Activated T-cell treated with anti-CD3 and anti-CD28 coated beads, Interleukin-2, amount 50 U/mL, for 48 hours (primary cell): ENCODE measurements around the gene NDUFA11.
"Not testable (repeated sequence)": the region's sequence is repeated elsewhere in the genome, so short reads cannot be mapped to it uniquely, and the experiment has no call there.

Source experiments
- DNase-seq, 2 experiments: peaks; one replicate each; pipeline ENCODE4 v3.0.0-alpha.2; 2020

Gene NDUFA11

DNA sequence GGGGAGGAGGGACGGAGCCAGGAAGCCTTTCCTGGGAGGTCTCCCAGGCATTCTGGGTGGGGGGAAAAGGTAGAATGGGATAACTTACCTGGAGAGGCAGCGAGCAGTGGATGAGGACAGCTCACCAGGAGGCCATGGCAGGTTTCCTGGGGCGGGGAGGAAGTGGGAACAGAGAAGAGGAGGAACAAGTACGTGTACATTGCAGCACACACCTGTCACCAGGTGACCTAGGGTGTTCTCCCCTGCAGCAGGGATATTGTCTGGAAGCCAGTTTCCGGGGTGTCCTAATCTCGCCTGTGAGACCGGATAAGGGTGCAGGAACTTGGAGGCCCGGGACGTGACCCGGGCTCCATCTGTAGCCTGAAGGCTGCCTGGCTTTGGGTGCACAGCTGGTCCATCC is 52.3 kb downstream of the NDUFA11 start, which contains the start of gene FUT3:
TSS of gene FUT3 (minus strand) at position 148 of the 400 bp plus-strand sequence.
- DNase-seq = no peak

DNA sequence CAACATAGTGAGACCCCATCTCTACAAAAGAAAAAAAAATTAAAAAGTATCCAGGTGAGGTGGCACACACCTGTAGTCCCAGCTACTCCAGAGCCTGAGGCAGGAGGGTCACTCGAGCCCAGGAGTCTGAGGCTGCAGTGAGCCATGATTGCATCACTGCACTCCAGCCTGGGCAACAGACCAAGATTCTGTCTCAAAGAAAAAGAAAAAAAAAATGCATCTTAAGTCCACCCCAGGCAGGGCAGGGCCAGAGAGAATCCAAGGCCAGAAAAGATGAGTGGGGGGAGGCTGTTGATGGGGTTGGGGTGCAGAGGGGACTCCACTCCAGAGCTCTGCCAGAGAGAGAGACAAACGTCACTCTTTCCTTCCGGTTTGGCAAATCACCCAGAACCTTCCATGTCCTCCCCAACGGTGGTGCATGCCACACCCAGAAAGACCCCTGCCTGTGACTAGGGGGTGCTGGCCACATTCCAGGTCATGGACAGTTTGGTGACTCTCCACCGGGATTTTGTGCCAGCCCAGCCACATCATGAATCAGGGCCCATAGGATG is 52.8 kb downstream of the NDUFA11 start:
- no peak for DNase-seq

DNA sequence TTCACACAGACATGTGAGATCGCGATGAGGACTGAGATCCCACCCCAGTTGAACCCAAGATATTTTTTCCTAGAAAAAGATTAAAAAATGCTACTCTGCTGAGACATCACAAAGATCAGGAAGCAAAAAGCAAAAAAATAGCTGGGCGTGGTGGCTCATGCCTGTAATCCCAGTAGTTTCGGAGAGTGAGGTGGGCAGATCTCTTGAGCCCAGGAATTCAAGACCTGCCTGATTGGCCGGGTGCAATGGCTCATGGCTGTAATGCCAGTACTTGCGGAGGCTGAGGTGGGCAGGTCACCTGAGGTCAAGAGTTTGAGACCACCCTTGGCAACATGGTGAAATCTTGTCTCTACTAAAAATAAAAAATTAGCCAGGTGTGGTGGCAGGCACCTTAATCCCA is 53.4 kb downstream of the NDUFA11 start:
- no peak for DNase-seq

DNA sequence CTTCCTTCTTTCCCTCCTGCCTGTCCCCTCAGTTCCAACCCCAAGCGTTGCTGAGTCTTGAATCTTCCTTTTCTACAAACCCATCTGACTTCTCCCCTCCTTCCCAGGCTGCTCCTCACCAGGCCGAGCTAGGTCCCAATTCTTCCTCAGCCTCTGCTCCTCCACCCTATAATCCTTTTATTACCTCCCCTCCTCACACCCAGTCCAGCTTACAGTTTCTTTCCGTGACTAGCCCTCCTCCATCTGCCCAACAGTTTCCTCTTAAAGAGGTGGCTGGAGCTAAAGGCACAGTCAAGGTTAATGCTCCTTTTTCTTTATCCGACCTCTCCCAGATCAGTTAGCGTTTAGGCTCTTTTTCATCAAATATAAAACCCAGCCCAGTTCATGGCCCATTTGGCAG is 55.0 kb downstream of the NDUFA11 start:
- not testable (repeated sequence) for DNase-seq

DNA sequence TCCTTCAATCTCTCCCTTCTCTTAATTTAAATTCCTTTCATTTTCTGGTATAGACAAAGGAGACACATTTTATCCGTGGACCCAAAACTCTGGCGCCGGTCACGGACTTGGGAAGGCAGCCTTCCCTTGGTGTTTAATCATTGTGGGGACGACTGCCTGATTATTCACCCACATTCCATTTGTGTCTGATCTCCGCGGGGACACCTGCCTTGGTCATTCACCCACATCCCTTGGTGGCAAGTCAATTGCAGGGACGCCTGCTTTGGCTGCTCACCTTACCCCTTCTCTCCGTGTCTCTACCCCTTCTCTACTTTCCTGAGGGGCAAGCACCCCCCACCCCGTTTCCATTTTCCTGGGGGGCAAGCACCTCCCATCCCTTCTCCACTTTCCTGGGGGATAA is 55.7 kb downstream of the NDUFA11 start:
- not testable (repeated sequence) for DNase-seq
